ENCODE measurements around the gene ACBD5.

ACBD5 gene

DNA sequence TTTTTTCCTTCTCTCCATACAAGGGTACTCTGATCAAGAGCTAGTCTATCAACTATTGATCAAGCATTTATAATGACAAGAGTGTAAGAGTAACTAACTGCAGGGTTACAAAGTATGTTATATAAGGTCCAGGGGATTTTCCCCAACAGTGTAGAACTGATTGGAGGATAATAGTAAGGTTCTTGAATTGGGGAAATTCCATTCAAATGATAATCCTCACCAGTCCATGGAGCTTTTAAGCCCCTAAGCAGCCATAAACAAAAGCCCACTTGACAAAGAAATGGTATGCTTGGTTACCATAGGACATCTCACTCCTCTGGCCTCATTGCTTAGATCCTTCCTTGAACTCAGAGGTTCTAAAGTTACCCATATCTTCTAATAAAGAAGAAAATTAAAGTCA, 94.7 kb downstream of the ACBD5 start:
- no peak for DNase-seq

Measured in T-helper 9 cell (primary cell).